ENCODE measurements around the gene POLG2. TPM values are rescaled to one million over a fixed set of nuclear protein-coding genes. Genes with fewer than 3 reads are reported as not detected.

The POLG2 gene
- total and polyA plus RNA-seq, 9 of the 15 experiments (the other 6 are each of a cell fraction or from before 2014, with no cell fraction given), result 13.4 to 44.8 (median 37.0) TPM

- TF ChIP-seq UBTF (IDR thresholded peaks at IDR 0.05; ENCODE audit: borderline replicate concordance in 1 of 2, low read depth in 2 of 2, low read length in 2 of 2) (0 out of 4 replicates have a peak, but pooled peaks of 1 of the 2 experiments have one; percentile 39), POLR2H (tag; IDR thresholded peaks at IDR 0.05; ENCODE audit: low read depth) (peak; percentile 92), PPARD (CRISPR knock-in tag; IDR thresholded peaks at IDR 0.05) (no peak), ATF6 (CRISPR knock-in tag; IDR thresholded peaks at IDR 0.05) (no peak), RNF2 (IDR thresholded peaks at IDR 0.05) (no peak), STAT6 (CRISPR knock-in tag; IDR thresholded peaks at IDR 0.05) (no peak), ZNF639 (CRISPR knock-in tag; conservative IDR thresholded peaks at IDR 0.05 in 1 of 2, IDR thresholded peaks at IDR 0.05 in 1 of 2) (0 out of 4 replicates have a peak, but pooled peaks of 1 of the 2 experiments have one; percentile 47), KAT2B (IDR thresholded peaks at IDR 0.05; ENCODE audit: low read depth, low read length) (no peak), ZBTB26 (CRISPR knock-in tag; IDR thresholded peaks at IDR 0.05) (no peak), ATF3 (IDR thresholded peaks at IDR 0.05) (peak; percentile 83), ATF3 (CRISPR knock-in tag; conservative IDR thresholded peaks at IDR 0.05) (no peak), ZNF12 (CRISPR knock-in tag; IDR thresholded peaks at IDR 0.05) (no peak), TAF7 (tag; IDR thresholded peaks at IDR 0.05) (0 out of 2 replicates have a peak, but pooled peaks have one; percentile 59), BMI1 (IDR thresholded peaks at IDR 0.05; ENCODE audit: low read length) (no peak)
Observed at GRCh38 chr17:64448665-64449512, 48.0 kb downstream of the POLG2 start, which contains the start of gene MILR1 (continued).
